WTC11 (cell line): Measurements from ENCODE around the gene ALCAM.

ENCODE experiments used
- ATF1 ChIP-seq: sonication (generic); formaldehyde crosslinking; IDR thresholded peaks from 2 replicates; pipeline ENCODE4 v1.8.1; 2023; ENCODE audit warnings: mild to moderate bottlenecking, moderate library complexity, missing genetic modification reagents
- E2F1 ChIP-seq: sonication (generic); formaldehyde crosslinking; IDR thresholded peaks from 2 replicates; pipeline ENCODE4 v1.8.0; 2022; ENCODE audit warnings: mild to moderate bottlenecking, missing genetic modification reagents
- ESRRA ChIP-seq: sonication (generic); formaldehyde crosslinking; IDR thresholded peaks from 2 replicates; pipeline ENCODE4 v1.8.1; 2022; ENCODE audit warnings: mild to moderate bottlenecking, missing genetic modification reagents, borderline replicate concordance
- PREB ChIP-seq: sonication (generic); formaldehyde crosslinking; IDR thresholded peaks from 2 replicates; pipeline ENCODE4 v1.8.1; 2022; ENCODE audit warnings: mild to moderate bottlenecking, missing genetic modification reagents, moderate library complexity, borderline replicate concordance
- RELA ChIP-seq: sonication (generic); formaldehyde crosslinking; IDR thresholded peaks from 2 replicates; pipeline ENCODE4 v1.8.1; 2022; ENCODE audit warnings: missing genetic modification reagents, mild to moderate bottlenecking, borderline replicate concordance
- TCF7 ChIP-seq: sonication (generic); formaldehyde crosslinking; IDR thresholded peaks from 2 replicates; pipeline ENCODE4 v1.8.0; 2022; ENCODE audit warnings: mild to moderate bottlenecking, low read depth, missing genetic modification reagents, moderate library complexity
- TEAD4 ChIP-seq: sonication (generic); formaldehyde crosslinking; IDR thresholded peaks from 2 replicates; pipeline ENCODE4 v1.8.0; 2022; ENCODE audit warnings: mild to moderate bottlenecking, missing genetic modification reagents
- USF2 ChIP-seq: sonication (generic); formaldehyde crosslinking; IDR thresholded peaks from 2 replicates; pipeline ENCODE4 v1.8.1; 2023; ENCODE audit warnings: mild to moderate bottlenecking, missing genetic modification reagents, moderate library complexity
- ZNF512 ChIP-seq: sonication (generic); formaldehyde crosslinking; IDR thresholded peaks from 2 replicates; pipeline ENCODE4 v1.8.1; 2022; ENCODE audit warnings: missing genetic modification reagents, borderline replicate concordance
- TF ChIP-seq, protein P1 (sequence below): fragments of 200-600 bp; IDR thresholded peaks from 2 replicates; pipeline ENCODE4 v1.8.0; 2022; ENCODE audit warnings: antibody characterized with exemption
- TF ChIP-seq, protein P2 (sequence below): sonication (generic); formaldehyde crosslinking; conservative IDR thresholded peaks from 2 replicates; pipeline ENCODE4 v1.8.1; 2022; ENCODE audit warnings: mild to moderate bottlenecking, missing genetic modification reagents
- TF ChIP-seq, protein P3 (sequence below): sonication (generic); formaldehyde crosslinking; IDR thresholded peaks from 2 replicates; pipeline ENCODE4 v1.8.1; 2023; ENCODE audit warnings: mild to moderate bottlenecking, missing genetic modification reagents

DNA sequence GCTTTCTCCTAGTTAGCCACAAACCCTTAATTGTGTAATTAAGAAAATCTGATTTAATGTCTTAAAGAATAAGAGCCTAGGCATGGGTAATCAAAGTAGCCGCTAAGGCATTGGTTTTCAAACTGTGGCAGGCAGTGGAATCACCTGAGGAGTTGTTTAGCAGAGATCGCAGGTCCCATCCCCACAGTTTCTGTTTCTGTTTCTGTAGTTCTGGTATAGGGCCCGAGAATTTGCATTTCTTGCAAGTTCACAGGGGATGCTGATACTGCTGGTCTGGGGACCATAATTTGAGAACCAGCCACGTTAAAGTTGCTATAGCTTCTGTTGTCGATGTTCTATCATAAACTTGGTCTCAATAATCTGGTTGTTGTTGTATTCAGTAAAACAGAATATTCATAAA is 204.3 kb downstream of the ALCAM start:
- TF ChIP-seq ESRRA (CRISPR knock-in tag) (no peak), ZNF512 (no peak), TCF7 (CRISPR knock-in tag) (no peak), ATF1 (CRISPR knock-in tag) (no peak), E2F1 (CRISPR knock-in tag) (no peak), PREB (CRISPR knock-in tag) (no peak), USF2 (CRISPR knock-in tag) (no peak), RELA (CRISPR knock-in tag) (no peak), TEAD4 (CRISPR knock-in tag) (no peak)
- TF ChIP-seq, protein P1, sequence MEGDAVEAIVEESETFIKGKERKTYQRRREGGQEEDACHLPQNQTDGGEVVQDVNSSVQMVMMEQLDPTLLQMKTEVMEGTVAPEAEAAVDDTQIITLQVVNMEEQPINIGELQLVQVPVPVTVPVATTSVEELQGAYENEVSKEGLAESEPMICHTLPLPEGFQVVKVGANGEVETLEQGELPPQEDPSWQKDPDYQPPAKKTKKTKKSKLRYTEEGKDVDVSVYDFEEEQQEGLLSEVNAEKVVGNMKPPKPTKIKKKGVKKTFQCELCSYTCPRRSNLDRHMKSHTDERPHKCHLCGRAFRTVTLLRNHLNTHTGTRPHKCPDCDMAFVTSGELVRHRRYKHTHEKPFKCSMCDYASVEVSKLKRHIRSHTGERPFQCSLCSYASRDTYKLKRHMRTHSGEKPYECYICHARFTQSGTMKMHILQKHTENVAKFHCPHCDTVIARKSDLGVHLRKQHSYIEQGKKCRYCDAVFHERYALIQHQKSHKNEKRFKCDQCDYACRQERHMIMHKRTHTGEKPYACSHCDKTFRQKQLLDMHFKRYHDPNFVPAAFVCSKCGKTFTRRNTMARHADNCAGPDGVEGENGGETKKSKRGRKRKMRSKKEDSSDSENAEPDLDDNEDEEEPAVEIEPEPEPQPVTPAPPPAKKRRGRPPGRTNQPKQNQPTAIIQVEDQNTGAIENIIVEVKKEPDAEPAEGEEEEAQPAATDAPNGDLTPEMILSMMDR = no peak
- TF ChIP-seq, protein P2, sequence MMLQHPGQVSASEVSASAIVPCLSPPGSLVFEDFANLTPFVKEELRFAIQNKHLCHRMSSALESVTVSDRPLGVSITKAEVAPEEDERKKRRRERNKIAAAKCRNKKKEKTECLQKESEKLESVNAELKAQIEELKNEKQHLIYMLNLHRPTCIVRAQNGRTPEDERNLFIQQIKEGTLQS (CRISPR knock-in tag) = no peak
- TF ChIP-seq, protein P3, sequence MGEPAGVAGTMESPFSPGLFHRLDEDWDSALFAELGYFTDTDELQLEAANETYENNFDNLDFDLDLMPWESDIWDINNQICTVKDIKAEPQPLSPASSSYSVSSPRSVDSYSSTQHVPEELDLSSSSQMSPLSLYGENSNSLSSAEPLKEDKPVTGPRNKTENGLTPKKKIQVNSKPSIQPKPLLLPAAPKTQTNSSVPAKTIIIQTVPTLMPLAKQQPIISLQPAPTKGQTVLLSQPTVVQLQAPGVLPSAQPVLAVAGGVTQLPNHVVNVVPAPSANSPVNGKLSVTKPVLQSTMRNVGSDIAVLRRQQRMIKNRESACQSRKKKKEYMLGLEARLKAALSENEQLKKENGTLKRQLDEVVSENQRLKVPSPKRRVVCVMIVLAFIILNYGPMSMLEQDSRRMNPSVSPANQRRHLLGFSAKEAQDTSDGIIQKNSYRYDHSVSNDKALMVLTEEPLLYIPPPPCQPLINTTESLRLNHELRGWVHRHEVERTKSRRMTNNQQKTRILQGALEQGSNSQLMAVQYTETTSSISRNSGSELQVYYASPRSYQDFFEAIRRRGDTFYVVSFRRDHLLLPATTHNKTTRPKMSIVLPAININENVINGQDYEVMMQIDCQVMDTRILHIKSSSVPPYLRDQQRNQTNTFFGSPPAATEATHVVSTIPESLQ (CRISPR knock-in tag) = no peak
